ENCODE data around the gene HDGF.
A peak's percentile ranks its signal among the peaks of the same experiment; 100 is the strongest.

Gene HDGF

DNA sequence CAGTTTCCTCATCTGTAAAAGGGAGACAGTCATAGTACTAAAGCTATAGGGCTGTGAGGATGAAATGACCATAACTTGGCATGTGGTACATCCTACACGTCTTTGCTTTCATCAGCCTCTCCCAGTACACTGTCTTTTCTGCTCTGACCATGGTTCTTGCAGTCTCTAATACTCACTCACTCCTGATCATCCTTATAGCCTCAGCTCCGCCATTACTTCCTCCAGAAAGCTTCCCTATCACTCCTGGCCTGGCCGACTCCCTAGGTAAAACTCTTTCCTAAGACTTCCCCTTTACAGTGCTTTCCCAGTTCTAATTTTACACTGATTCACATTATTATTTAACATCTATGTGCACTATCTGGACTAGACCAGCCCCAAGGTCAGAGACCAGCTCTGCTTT lies 5.6 kb downstream of the HDGF start:
- no peak for DNase-seq

DNA sequence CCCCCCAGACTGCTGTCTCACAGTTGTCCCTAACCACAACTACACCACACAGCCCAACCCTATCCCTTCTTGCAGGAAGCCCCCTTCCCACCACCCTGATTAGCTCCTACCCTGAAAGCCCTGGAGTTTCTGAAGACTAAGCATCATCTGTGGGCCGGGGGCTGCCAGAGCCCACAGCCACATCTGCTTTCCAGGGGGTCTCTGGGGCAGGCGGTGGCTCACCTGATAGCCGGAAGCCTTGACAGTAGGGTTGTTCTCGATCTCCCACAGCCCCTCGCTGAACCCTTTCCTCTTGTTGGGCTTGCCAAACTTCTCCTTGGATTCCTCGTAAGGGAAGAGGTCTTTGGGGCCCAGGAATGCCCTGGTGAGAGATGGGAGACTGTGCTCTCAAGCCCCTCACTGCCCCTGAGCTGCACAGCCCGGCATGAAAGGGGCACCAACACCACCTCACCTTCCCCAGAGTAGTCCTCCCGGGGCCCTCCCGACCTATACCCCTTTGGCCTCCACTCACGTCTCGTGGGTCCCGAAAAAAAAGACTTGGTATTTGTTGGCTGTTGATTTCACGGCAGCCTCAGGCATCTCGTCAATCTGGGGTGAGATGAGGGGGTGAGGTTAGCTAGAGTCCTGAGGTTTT lies 6.6 kb downstream of the HDGF start:
- no peak for DNase-seq

DNA sequence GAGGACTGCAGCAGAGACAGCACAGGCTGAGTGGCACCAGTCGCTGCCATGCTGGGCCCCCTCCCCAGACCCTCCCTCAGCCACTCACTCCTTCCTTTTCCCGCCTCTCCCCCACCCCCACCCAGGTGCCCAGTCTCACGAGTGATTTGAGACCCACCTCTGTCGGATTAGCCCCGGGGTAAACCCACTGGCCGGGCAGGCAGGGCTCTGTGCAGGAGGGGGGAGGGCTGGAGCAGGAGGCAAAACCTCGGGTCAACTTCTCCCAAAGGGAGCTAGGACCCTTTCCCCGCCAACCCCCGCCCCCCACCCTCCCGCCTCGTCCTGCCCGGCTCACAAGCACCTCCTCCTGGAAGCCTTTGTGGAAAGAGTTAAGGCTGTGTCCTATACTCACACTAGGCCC lies 7.1 kb downstream of the HDGF start:
- no peak for DNase-seq

DNA sequence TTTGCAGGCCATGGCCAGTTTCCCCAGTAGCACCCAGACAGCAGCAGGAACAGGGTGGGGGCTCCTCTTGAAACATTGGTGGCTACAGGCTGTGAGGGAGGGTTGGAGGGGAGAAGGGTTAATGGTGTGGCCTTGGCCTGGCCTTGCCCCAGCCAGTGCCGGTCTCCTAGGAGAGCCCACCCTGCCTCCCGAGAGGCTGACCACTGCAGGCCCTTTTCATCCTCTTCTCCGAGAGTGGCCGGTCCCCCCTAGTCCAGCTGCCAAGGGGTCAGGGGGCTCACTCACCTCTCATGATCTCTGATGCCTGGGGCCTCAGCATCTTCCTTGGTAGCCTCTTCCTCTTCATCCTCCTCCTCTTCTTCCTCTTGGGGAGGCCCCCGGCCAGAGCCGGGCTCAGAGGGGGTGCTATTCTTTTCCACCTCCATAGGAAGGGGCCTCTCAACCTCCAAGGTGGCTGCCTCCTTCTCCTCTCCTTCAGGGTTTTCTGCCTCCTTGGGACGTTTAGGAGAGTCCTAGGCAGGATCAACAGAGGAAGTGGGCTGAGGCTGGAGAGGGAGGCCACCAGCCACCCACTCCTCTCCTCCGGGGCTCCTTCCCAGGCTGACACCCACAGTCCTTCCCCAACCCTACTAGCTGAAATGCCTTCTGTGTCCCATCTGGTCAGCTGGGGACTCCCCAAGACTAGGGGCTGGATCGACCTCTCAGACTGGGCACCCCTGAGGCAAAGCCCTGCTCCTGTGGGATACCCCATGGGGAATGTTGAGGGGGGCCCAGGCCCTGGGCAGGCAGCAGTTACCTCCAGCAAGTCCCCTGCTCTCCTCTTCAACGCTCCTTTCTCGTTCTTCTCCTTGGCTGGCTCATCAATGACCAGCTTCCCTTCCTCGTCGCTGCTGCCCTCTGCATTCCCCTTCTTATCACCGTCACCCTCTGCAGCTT lies 7.8 kb downstream of the HDGF start:
- no peak for DNase-seq

DNA sequence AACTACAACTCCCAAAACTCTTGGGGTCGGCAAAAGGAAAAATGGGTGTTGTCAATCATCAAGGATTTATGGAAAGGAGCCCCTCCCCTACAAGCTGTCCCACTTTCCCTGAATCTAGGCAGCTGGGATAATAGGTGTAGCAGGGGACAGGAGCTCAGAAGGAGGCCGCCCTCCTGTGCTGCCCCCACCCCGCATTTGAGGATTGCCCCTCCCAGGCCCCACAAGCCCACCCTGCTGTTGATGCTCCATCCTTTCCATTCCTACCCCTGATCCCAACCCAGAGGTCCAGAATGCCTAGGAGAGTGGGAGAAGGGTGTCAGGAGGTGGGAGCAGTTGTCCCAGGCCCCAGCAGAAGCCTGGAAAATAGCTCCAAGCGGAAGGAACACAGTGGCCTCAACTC lies 8.7 kb downstream of the HDGF start:
- no peak for DNase-seq

DNA sequence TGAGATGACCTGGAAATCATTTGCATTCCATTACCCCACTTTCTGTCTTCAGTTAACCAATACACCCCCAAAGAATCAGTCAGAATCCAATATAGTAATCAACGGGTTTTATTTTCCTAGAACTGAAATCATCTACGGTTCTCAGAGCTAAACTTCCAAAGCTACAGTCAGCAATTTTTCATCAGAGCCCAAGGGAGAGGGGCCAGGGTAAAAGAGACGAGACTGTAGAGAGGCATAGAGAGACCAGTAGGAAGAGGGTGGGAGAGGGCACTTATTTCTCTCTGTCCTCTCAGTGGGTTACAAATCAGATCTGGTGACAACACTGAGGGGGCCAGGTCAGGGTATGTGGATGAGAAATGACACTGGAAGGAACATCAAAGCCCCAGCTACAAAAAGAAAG lies 9.5 kb downstream of the HDGF start:
- no peak for DNase-seq

DNA sequence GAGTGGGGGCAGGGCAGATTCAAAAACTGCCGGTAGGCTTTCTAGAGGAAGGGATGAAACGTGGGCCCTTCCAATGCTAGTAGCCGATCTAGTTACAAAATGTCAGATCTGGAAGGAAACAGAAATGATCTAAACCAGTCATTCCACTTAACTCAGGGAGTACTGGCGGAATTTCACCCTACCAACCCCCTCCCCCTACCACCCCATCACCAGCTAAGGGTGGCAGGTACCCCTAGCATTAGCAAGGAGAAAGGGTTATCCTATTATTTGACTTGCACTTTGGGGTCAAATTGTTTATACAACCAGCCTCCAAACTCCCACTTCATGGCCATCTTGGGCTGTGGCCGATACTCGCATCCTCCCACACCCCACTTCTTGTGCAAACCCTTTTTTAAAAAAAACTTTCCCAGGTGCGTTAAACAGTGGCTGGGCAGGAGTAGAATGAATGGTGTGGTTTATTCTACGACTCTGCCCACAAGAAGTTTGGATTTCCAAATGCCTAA lies 9.9 kb downstream of the HDGF start:
- peak; percentile 28 for DNase-seq

DNA sequence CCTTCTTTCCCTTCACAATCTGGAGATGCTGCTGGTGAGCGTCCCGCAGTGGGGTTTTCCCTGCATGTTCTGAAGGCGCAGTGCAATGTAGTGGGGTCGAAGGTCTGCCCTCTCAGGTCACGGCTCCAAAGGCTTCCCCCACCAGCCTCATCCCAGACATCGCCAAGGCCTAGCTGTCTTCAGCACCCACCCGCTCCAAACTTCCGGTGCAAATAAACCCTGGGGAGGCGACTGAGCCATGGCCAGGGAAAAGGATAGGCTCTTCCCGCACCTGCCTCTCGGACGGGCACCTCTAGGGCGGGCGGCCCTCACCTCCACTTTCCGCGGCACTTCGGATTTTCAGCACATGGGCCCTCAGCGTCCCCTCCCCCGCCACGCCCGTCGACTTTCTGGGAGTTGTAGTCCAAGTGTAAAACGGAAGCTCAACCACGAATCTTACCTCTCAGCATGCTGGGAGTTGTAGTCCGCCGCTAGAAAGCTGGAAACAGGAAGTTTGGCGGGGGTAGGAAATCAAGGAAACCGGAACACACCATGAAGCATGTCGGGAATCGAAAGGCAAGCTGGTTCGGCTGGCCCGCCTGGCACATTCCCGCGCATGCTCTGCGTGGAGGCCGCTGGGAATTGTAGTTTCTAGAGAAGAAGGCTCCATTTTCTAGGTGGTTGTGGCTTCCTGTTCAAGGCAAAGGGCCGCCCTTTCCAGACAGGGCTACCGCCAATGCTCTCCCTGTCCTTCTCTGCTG lies 10.6 kb downstream of the HDGF start, which contains the start of gene MRPL24:
Gene MRPL24, minus strand, starts transcription at position 348 of the 740 bp plus-strand sequence. CDS start 2,384 bp downstream, outside the sequence.
- peak; percentile 100 for DNase-seq

DNA sequence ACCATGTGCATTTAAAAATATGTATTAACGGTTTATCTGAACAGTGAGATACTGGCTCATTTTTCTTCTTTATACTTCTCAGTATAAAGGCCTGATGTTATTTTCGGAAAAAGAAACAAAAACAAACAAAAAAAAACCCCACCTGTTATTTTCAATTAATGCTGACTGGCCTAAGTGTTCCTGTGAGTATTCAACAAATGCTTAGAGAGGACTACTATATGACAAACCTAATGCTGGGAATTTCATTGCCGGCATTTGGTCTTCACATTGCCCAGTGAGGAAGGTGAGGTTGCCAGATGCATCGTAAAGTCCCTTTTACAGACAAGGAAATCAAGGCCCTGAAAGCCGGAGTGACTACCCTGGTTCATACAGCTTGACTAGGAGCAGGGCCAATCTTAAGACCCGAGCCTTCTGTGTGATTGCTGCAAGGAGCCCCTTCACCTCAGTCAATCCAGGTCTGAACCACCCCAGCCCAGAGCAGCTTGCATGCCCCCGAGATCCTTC lies 11.2 kb downstream of the HDGF start:
- no peak for DNase-seq

DNA sequence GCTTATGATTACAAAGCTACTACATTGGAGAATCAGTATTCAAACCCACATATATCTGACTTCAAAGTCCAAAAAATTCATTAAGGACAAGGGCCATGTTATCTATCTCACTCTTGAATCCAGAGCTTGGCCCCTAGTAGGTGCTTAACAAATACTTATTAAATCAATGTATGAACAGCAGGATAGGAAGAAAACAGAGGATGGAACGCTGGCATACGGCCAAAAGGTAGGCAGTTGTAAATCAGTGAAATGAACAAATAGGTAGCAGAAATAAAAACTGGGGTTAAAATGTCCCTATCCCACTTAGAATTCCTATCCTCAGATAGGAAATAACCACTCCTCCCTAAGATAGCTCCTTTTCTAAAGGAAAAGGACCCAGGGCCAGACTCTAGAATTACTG lies 12.6 kb downstream of the HDGF start:
- no peak for DNase-seq

DNA sequence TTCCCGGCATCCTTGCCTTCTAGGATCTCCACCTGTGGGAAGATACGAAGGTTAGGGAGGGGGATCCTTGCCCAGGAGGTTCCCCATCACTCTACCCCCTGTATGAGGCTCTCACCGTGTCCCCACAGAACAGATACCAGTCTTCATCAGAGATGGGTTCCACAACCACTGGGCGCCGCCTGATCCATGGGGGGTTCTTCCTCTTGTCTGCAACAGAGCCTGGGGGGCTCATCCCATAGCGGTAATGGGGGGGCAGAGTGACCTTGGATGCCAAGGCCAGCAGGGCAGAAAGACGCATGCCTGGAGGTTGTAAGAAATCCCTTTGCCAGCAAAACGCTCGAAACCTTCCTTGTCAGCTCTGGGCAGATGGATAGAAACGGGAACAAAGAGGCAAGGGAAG lies 13.1 kb downstream of the HDGF start:
- DNase-seq: no peak

DNA sequence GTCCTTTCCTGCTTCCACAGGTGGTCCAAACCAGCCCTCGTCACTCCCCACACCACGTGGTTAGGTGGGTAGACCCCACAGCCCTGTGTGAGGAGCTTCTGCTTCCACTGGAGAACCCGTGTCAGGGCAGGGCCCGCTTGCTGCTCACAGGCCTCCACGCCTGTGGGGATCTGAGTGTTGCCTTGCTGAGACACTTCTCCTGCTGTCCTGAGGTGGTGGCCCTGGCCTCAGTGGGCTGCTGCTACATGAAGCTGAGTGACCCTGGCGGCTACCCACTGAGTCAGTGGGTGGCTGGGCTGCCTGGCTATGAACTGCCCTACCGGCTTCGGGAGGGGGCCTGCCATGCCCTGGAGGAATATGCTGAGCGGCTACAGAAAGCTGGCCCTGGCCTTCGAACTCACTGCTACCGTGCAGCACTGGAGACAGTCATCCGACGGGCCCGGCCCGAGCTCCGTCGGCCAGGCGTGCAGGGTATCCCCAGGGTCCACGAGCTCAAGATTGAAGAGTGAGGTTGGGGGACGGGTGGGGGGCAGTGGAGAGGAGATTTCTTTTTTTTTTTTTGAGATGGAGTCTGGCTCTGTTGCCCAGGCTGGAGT lies 17.4 kb downstream of the HDGF start:
- no peak for DNase-seq

DNA sequence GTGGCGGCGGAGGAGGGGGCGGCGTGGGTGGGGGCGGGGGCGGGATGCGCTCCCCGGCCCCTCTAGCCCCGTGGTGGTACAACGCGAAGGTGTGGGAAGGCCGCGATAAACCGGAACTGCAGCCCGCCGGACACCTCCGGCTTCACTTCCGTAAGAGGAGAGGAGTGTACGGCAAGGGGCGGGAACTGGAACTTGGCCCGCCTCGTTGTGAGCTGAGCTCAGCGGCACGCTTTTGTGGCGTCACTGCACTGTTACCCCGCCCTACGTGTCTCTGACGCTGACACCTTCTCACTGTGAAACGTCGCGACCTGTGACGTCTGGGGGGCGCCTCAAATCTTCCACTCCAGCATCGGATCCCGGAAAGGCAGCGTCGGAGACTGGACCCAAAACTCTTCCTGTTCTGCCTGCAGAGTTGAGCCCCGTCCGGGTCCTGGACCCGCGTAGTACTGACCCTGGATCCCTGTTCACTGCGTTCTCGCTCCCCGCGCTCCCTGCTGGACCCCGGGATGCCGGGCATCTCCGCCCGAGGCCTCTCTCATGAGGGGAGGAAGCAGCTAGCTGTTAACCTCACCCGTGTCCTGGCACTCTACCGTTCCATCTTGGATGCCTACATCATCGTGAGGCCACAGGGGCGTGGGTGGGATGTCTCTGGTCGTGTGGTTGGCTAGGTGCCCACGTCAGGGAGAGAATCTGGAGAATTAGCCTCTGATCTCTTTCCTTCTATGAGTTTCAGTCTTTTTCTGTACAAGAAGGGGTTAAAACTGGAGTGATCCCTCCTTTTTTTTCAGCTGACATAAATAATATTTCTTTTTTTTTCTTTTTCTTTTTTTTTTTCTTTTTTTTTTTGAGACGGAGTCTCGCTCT lies 22.6 kb downstream of the HDGF start, which contains the start of gene ISG20L2:
Gene ISG20L2, minus strand, starts transcription at position 168 of the 864 bp plus-strand sequence. CDS start 1,114 bp downstream, outside the sequence.
- DNase-seq: peak; percentile 96

DNA sequence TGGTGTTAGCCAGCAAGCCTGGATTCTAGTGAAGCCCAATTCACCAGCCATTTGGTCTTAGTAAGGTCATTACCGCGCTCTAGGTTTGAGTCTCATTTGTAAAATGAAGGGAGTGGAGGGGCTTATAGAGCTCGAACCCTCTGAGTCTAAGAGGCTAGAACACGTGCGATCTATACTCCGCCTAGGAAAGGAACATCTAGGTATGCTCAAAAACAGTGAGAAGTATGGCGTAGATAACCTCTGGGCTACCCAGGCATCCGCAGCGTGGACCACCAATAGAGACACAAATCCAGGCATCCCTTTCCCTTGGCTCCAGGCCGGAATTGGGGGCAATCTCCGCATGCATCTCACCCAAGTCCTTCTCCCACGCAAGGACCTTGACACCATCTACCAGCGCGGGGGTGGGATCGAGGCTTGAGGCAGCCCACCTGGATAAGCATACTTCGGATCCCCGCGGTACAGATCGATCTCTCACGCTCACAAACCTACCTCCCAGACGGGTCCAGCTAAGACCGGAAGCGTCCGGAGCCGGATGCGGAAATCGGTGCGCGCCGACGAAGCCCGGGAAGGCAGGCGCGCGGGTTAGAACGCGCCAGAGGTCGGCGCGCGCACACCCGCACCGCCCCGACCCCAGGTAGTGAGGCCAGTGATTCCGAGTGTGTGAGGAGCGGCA lies 23.4 kb downstream of the HDGF start, which contains the start of gene METTL25B:
Gene METTL25B, plus strand, starts transcription at position 544 of the 673 bp plus-strand sequence. CDS start 636 bp downstream, outside the sequence.
- peak; percentile 81 for DNase-seq

DNA sequence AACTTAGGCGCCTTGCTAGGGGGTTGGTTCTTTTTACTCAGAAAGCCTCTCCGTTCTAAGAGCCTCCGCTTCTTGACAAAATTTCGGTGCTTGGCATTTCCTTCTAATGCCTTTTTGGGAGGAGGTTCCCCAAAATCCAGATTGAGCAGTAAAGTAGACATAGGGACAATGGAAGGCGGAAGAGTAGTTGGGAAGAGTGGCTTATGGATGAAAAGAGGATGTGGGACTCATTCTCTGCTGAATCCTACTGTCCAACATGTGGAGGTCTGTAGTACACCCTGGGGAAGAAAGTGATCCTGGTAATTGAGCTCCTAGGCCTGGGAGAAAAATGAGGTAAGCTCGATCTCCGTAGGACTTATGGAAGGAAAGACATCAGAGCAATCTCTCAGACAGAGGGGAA lies 24.0 kb downstream of the HDGF start:
- no peak for DNase-seq

DNA sequence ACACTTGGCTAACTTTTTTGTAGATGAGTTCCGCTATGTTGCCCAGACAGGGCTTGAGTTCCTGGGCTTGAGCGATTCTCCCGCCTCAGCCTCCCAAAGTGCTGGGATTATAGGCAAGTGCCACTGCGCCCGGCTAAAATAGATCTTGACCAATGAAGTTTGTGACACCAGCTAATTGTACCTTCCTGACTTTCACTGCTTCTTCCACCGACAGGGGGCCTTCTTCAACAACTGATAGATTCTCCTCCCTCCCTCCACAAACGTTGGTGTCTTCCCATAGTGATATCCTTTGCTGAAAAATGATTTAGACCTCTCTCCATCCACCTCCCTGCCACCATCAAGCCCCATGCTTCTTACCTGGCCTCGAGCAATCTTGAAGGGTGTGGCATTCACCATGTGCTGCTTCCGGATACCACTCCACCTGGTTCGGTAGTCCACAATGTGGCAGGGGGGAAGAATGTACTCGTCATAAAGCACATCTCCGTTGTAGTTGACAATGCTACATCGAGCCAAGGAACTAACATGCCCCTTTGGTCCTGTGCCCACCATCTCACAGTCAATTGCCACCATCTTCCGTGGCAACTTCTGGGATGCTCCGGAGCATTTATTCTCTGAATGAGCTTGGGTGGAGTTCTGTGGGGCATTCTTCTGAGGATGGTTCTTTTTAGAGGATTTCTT lies 24.8 kb downstream of the HDGF start:
- DNase-seq: peak; percentile 39

DNA sequence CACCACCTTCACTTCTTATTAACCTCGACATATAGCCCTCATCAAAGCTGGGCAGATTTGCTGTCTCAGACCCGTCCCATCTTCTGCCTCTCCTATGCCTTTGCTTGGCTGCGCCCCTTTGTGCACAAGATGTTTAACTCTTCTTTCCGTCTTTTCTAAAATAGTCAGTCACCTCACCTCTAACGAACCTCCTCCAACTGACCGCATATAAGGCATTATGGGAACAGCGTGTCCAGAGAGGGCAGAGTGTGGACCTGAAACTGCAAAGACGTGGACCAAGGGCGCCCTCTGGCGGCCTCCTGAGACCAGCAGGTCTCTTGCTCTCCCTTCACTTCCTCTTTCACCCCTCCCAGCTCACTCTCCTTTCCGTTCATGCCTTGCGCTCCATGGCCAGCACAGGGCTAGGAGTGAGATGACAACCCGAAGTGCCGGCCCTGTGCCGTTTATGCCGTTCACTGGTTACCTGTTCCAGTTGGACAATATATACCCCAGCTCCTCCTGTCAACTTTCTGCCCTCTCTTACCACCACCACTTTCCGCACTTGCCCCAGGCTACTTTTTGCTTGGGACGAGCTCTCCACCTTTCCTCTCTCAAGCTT lies 25.7 kb downstream of the HDGF start:
- peak; percentile 75 for DNase-seq

DNA sequence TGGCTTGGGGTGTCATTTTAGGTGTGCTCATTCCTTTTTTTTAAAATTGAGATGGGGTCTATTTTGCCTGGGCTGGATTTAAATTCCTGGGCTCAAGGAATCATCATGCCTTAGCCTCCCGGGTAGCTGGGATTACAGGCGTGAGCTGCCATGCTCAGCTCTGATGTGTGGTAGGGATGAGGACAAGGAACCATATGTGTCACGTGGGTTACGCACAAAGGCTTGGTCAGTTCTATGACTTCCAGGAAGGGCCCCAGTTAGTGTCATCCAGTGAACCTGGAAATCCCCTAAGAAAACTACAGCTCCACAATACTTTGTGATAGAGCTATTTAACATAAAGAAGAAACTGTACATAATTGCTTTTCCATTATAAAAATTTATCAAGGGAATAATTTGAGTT lies 29.9 kb downstream of the HDGF start:
- no peak for DNase-seq

DNA sequence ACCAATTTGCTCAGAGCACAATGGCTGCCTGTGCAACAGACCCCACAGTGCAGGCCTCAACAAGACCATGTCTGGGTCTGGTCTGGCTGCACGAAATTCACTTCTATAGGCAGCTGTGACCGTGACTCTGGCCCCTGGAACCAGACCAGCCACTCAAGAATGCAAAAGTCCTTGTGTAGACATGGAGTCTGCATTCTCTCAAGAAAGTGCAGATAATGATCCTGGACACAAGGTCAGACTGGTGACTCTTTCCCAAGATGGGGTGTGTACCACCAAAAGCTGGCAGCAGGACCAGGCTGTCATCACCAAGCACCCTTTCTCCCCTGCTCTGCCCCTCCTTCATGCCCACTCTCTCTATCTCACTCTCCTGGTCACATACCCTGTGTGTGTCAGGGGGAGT lies 30.3 kb downstream of the HDGF start:
- DNase-seq: no peak

DNA sequence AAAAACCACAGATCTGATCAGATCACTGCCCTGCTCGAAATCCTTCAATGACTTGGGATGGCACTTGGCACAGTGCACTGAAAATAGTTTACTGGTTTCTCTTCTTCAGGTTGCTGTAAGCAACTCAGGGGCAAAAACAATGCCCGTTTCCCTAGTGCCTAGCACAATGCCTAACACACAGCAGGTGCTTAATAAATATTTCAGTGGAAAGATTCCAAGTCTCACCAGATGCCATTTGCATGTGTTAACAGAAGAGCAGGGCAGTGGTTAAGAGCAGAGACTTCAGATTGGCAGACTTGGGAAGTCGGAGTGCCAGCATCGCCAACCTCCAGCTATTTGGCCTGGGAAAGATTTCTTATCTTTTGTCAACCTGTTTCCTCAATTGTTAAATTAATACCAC lies 34.1 kb downstream of the HDGF start:
- DNase-seq: no peak
